ENCODE data around the gene OGFOD1. TPM values are rescaled to one million over a fixed set of nuclear protein-coding genes. Genes with fewer than 3 reads are reported as not detected.

Gene OGFOD1
- total and polyA plus RNA-seq, 10 donors, result 6.9 to 34.7 (median 23.9) TPM

- peaks cover 23 to 39% (median 34%) of the 10 kb centered on the region in 6 donors for H3K4me1 ChIP-seq
- 89 to 97% (median 95%) methylated on average over 4 of the region's 4 CpGs for WGBS, 5 donors
- TF ChIP-seq POLR2A (IDR thresholded peaks at IDR 0.05), result no peak
- TF ChIP-seq CTCF (IDR thresholded peaks at IDR 0.05 in 8 of 11, conservative IDR thresholded peaks at IDR 0.05 in 3 of 11), result no peak
- TF ChIP-seq POLR2AphosphoS5 (IDR thresholded peaks at IDR 0.05), result no peak
Measured at GRCh38 chr16:56426585-56426984, 24.8 kb upstream of the OGFOD1 start.

GRCh38 chr16:56428091-56428490 is 23.3 kb upstream of the OGFOD1 start:
- 84 to 86% (median 85%) methylated on average over 1 of the region's 1 CpG for WGBS, 5 donors
- no peak for TF ChIP-seq POLR2AphosphoS5 (IDR thresholded peaks at IDR 0.05)
- TF ChIP-seq CTCF (IDR thresholded peaks at IDR 0.05 in 8 of 11, conservative IDR thresholded peaks at IDR 0.05 in 3 of 11), result no peak
- TF ChIP-seq POLR2A (IDR thresholded peaks at IDR 0.05), result no peak

More at GRCh38 chr16:56426585-56426984, 24.8 kb upstream of the OGFOD1 start:
- no peak for DNase-seq
- H3K9me3 ChIP-seq, result no peaks in the 10 kb centered on the region
- no peak overlapping the region for H3K4me3 ChIP-seq
- H3K27me3 ChIP-seq (replicated peaks in 1 of 7), result no peaks in the 10 kb centered on the region
- intact Hi-C loops (cut with DNase I; ENCODE audit: low total_unique reads), result no loop called here
- H3K27ac ChIP-seq, result no peak overlapping the region
- H3K36me3 ChIP-seq, result peaks cover 0 to 17% (median 11%) of the 10 kb centered on the region in 6 donors

GRCh38 chr16:56436258-56436657 is 15.1 kb upstream of the OGFOD1 start:
- no peak for DNase-seq
- Histone ChIP-seq H3K4me3 (no peak overlapping the region), H3K4me1 (no peaks in the 10 kb centered on the region), H3K9me3 (no peaks in the 10 kb centered on the region), H3K27me3 (replicated peaks in 1 of 7) (no peaks in the 10 kb centered on the region), H3K36me3 (peaks cover 0 to 98% (median 57%) of the 10 kb centered on the region in 6 donors), H3K27ac (no peak overlapping the region)
- TF ChIP-seq CTCF (IDR thresholded peaks at IDR 0.05 in 8 of 11, conservative IDR thresholded peaks at IDR 0.05 in 3 of 11) (no peak), POLR2A (IDR thresholded peaks at IDR 0.05) (no peak), POLR2AphosphoS5 (IDR thresholded peaks at IDR 0.05) (no peak)
- intact Hi-C loops (cut with DNase I; ENCODE audit: low total_unique reads), result no loop called here

More at GRCh38 chr16:56428091-56428490, 23.3 kb upstream of the OGFOD1 start:
- Histone ChIP-seq H3K27ac (no peak overlapping the region), H3K36me3 (peaks cover 0 to 32% (median 22%) of the 10 kb centered on the region in 6 donors), H3K27me3 (replicated peaks in 1 of 7) (no peaks in the 10 kb centered on the region), H3K4me1 (peaks cover 8 to 24% (median 19%) of the 10 kb centered on the region in 6 donors), H3K4me3 (no peak overlapping the region), H3K9me3 (no peaks in the 10 kb centered on the region)
- no peak for DNase-seq
- intact Hi-C loops (cut with DNase I; ENCODE audit: low total_unique reads), result no loop called here

- Histone ChIP-seq H3K27ac (no peak overlapping the region), H3K36me3 (peaks cover 0 to 98% (median 53%) of the 10 kb centered on the region in 6 donors), H3K4me3 (no peak overlapping the region), H3K4me1 (no peaks in the 10 kb centered on the region), H3K27me3 (replicated peaks in 1 of 7) (no peaks in the 10 kb centered on the region), H3K9me3 (no peaks in the 10 kb centered on the region)
- TF ChIP-seq POLR2A (IDR thresholded peaks at IDR 0.05) (no peak), POLR2AphosphoS5 (IDR thresholded peaks at IDR 0.05) (no peak), CTCF (IDR thresholded peaks at IDR 0.05 in 8 of 11, conservative IDR thresholded peaks at IDR 0.05 in 3 of 11) (no peak)
- DNase-seq, result no peak
- WGBS, 5 donors, result 88 to 100% (median 97%) methylated on average over 1 of the region's 1 CpG
- intact Hi-C loops (cut with DNase I; ENCODE audit: low total_unique reads), result no loop called here
Measured at GRCh38 chr16:56438038-56438437, 13.3 kb upstream of the OGFOD1 start.

All from spleen (tissue), 11 donors.